ENCODE results near the gene HCLS1.
"Not testable (repeated sequence)": the region's sequence is repeated elsewhere in the genome, so short reads cannot be mapped to it uniquely, and the experiment has no call there.

HCLS1 gene

GRCh38 chr3:121696186-121696585 lies 35.5 kb upstream of the HCLS1 start:
- TF ChIP-seq CTCF (IDR thresholded peaks at IDR 0.05; ENCODE audit: borderline replicate concordance, extremely low read depth, low read length, poor library complexity, severe bottlenecking) = no peak
- no peak for TF ChIP-seq EZH2 (IDR thresholded peaks at IDR 0.05; ENCODE audit: borderline replicate concordance, low read depth, low read length, severe bottlenecking)
- ATAC-seq (ENCODE audit: insufficient read depth, low read depth) (no peak), DNase-seq (no peak)
- Histone ChIP-seq H3K9me3 (ENCODE audit: insufficient read depth, low read length, severe bottlenecking) (no peaks in the 10 kb centered on the region), H3K36me3 (ENCODE audit: insufficient read depth, low read length) (peaks cover 35% of the 10 kb centered on the region; the same call in 1 of the 2 replicates), H3K27me3 (ENCODE audit: insufficient read depth, low read length, poor library complexity) (no peaks in the 10 kb centered on the region), H3K9ac (ENCODE audit: low read depth, low read length) (no peak overlapping the region), H3K4me2 (ENCODE audit: insufficient read depth, low read length) (no peak overlapping the region), H3K4me3 (ENCODE audit: low read depth in 1 of 2, low read length in 2 of 2) (no peak overlapping the region), H3K27ac (ENCODE audit: low read length) (no peak overlapping the region), H3K4me1 (ENCODE audit: insufficient read depth, low read length) (no peaks in the 10 kb centered on the region), H3K79me2 (ENCODE audit: insufficient read depth, low read length) (no peaks in the 10 kb centered on the region), H4K20me1 (ENCODE audit: insufficient read depth, low read length) (no peaks in the 10 kb centered on the region), H2AFZ (ENCODE audit: low read depth, low read length) (no peak overlapping the region)

- no peak overlapping the region for H3K4me2 ChIP-seq (ENCODE audit: insufficient read depth, low read length)
- no peaks in the 10 kb centered on the region for H3K9me3 ChIP-seq (ENCODE audit: insufficient read depth, low read length, severe bottlenecking)
- ATAC-seq (ENCODE audit: insufficient read depth, low read depth) (no peak), DNase-seq (no peak)
- no peak for TF ChIP-seq CTCF (IDR thresholded peaks at IDR 0.05; ENCODE audit: borderline replicate concordance, extremely low read depth, low read length, poor library complexity, severe bottlenecking)
- TF ChIP-seq EZH2 (IDR thresholded peaks at IDR 0.05; ENCODE audit: borderline replicate concordance, low read depth, low read length, severe bottlenecking) = no peak
- no peaks in the 10 kb centered on the region for H3K4me1 ChIP-seq (ENCODE audit: insufficient read depth, low read length)
- no peak overlapping the region for H3K9ac ChIP-seq (ENCODE audit: low read depth, low read length)
- no peaks in the 10 kb centered on the region for H3K27me3 ChIP-seq (ENCODE audit: insufficient read depth, low read length, poor library complexity)
- no peaks in the 10 kb centered on the region for H4K20me1 ChIP-seq (ENCODE audit: insufficient read depth, low read length)
- no peaks in the 10 kb centered on the region for H3K79me2 ChIP-seq (ENCODE audit: insufficient read depth, low read length)
- peaks cover 14% of the 10 kb centered on the region; the same call in 1 of the 2 replicates for H3K36me3 ChIP-seq (ENCODE audit: insufficient read depth, low read length)
- H3K27ac ChIP-seq (ENCODE audit: low read length) = no peak overlapping the region
- H2AFZ ChIP-seq (ENCODE audit: low read depth, low read length) = no peak overlapping the region
- no peak overlapping the region for H3K4me3 ChIP-seq (ENCODE audit: low read depth in 1 of 2, low read length in 2 of 2)
Measured at GRCh38 chr3:121692010-121692699, 31.5 kb upstream of the HCLS1 start.

GRCh38 chr3:121690777-121691405 lies 30.2 kb upstream of the HCLS1 start:
- H3K4me3 ChIP-seq (ENCODE audit: low read depth in 1 of 2, low read length in 2 of 2) = no peak overlapping the region
- H4K20me1 ChIP-seq (ENCODE audit: insufficient read depth, low read length) = no peaks in the 10 kb centered on the region
- no peak for DNase-seq
- H3K79me2 ChIP-seq (ENCODE audit: insufficient read depth, low read length) = no peaks in the 10 kb centered on the region
- H3K9ac ChIP-seq (ENCODE audit: low read depth, low read length) = no peak overlapping the region
- H3K27me3 ChIP-seq (ENCODE audit: insufficient read depth, low read length, poor library complexity) = no peaks in the 10 kb centered on the region
- no peak overlapping the region for H2AFZ ChIP-seq (ENCODE audit: low read depth, low read length)
- H3K9me3 ChIP-seq (ENCODE audit: insufficient read depth, low read length, severe bottlenecking) = no peaks in the 10 kb centered on the region
- H3K27ac ChIP-seq (ENCODE audit: low read length) = no peak overlapping the region
- ATAC-seq (ENCODE audit: insufficient read depth, low read depth) = no peak
- no peak for TF ChIP-seq CTCF (IDR thresholded peaks at IDR 0.05; ENCODE audit: borderline replicate concordance, extremely low read depth, low read length, poor library complexity, severe bottlenecking)
- no peak for TF ChIP-seq EZH2 (IDR thresholded peaks at IDR 0.05; ENCODE audit: borderline replicate concordance, low read depth, low read length, severe bottlenecking)
- no peaks in the 10 kb centered on the region for H3K4me1 ChIP-seq (ENCODE audit: insufficient read depth, low read length)
- no peak overlapping the region for H3K4me2 ChIP-seq (ENCODE audit: insufficient read depth, low read length)
- H3K36me3 ChIP-seq (ENCODE audit: insufficient read depth, low read length) = peaks cover 14% of the 10 kb centered on the region; the same call in 1 of the 2 replicates

DNA sequence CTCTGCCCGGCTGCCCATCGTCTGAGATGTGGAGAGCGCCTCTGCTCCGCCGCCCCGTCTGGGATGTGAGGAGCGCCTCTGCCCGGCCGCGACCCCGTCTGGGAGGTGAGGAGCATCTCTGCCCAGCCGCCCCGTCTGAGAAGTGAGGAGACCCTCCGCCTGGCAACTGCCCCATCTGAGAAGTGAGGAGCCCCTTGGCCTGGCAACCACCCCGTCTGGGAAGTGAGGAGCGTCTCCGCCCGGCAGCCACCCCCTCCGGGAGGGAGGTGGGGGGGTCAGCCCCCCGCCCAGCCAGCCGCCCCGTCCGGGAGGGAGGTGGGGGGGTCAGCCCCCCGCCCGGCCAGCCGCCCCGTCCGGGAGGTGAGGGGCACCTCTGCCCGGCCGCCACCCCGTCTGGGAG lies 28.0 kb upstream of the HCLS1 start:
- not testable (repeated sequence) for H3K79me2 ChIP-seq (ENCODE audit: insufficient read depth, low read length); H3K9me3 ChIP-seq (ENCODE audit: insufficient read depth, low read length, severe bottlenecking); H3K4me2 ChIP-seq (ENCODE audit: insufficient read depth, low read length); H3K27me3 ChIP-seq (ENCODE audit: insufficient read depth, low read length, poor library complexity); H4K20me1 ChIP-seq (ENCODE audit: insufficient read depth, low read length); H3K4me3 ChIP-seq (ENCODE audit: low read depth in 1 of 2, low read length in 2 of 2); H3K4me1 ChIP-seq (ENCODE audit: insufficient read depth, low read length); H3K9ac ChIP-seq (ENCODE audit: low read depth, low read length); ATAC-seq (ENCODE audit: insufficient read depth, low read depth); DNase-seq; H2AFZ ChIP-seq (ENCODE audit: low read depth, low read length); H3K27ac ChIP-seq (ENCODE audit: low read length)
- H3K36me3 ChIP-seq (ENCODE audit: insufficient read depth, low read length) = peaks cover 14% of the 10 kb centered on the region; the same call in 1 of the 2 replicates
